Measurements from ENCODE around the gene SEC61A2. TPM values are rescaled to one million over a fixed set of nuclear protein-coding genes. Genes with fewer than 3 reads are reported as not detected.
A peak's percentile ranks its signal among the peaks of the same experiment; 100 is the strongest.
"Not testable (repeated sequence)": the region's sequence is repeated elsewhere in the genome, so short reads cannot be mapped to it uniquely, and the experiment has no call there.

Gene SEC61A2
- total RNA-seq, 1 donor from 2014 or later, result 24.8 TPM

DNA sequence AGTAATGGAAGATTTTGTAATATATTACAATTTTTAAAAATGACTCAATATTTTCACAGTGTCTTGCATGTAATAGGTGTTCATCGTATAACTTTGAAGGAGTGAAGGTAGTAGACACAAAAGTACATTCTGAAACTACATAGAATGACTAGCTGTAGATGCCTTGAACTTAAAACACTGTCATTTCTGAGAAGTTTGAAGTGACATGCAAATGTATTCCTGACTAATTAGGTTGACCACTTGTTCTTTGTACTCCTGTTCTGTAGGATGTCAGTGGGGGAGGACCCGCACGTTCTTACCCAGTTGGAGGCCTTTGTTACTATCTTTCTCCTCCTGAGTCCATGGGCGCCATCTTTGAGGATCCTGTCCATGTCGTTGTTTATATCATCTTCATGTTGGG is 31.2 kb downstream of the SEC61A2 start:
- H3K27ac Mint-ChIP-seq (ENCODE audit: unreplicated experiment), result peak overlapping the region; percentile 19
- no peaks in the 10 kb centered on the region for H3K9me3 Mint-ChIP-seq

GRCh38 chr10:12162927-12163326 is 33.5 kb downstream of the SEC61A2 start:
- Mint-ChIP-seq H3K27me3 (ENCODE audit: low read depth) (no peaks in the 10 kb centered on the region), H3K4me3 (no peak overlapping the region), H3K36me3 (ENCODE audit: low read depth) (peaks cover 6% of the 10 kb centered on the region), H3K9me3 (no peaks in the 10 kb centered on the region), H3K4me1 (peaks cover 12% of the 10 kb centered on the region), H3K27ac (ENCODE audit: unreplicated experiment) (no peak overlapping the region)
- TF ChIP-seq, protein P1, sequence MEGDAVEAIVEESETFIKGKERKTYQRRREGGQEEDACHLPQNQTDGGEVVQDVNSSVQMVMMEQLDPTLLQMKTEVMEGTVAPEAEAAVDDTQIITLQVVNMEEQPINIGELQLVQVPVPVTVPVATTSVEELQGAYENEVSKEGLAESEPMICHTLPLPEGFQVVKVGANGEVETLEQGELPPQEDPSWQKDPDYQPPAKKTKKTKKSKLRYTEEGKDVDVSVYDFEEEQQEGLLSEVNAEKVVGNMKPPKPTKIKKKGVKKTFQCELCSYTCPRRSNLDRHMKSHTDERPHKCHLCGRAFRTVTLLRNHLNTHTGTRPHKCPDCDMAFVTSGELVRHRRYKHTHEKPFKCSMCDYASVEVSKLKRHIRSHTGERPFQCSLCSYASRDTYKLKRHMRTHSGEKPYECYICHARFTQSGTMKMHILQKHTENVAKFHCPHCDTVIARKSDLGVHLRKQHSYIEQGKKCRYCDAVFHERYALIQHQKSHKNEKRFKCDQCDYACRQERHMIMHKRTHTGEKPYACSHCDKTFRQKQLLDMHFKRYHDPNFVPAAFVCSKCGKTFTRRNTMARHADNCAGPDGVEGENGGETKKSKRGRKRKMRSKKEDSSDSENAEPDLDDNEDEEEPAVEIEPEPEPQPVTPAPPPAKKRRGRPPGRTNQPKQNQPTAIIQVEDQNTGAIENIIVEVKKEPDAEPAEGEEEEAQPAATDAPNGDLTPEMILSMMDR (conservative IDR thresholded peaks at IDR 0.05), result no peak
- no peak for DNase-seq (ENCODE audit: low read depth, low spot score)

More for the DNA sequence above, 31.2 kb downstream of the SEC61A2 start:
- no peak for DNase-seq (ENCODE audit: low read depth, low spot score)
- peaks cover 12% of the 10 kb centered on the region for H3K4me1 Mint-ChIP-seq
- no peak overlapping the region for H3K4me3 Mint-ChIP-seq
- TF ChIP-seq, protein P1 (conservative IDR thresholded peaks at IDR 0.05), result no peak
- H3K36me3 Mint-ChIP-seq (ENCODE audit: low read depth), result peaks cover 13% of the 10 kb centered on the region
- H3K27me3 Mint-ChIP-seq (ENCODE audit: low read depth), result no peaks in the 10 kb centered on the region

GRCh38 chr10:12164085-12164484 is 34.6 kb downstream of the SEC61A2 start:
- H3K9me3 Mint-ChIP-seq, result no peaks in the 10 kb centered on the region
- no peak overlapping the region for H3K4me3 Mint-ChIP-seq
- DNase-seq (ENCODE audit: low read depth, low spot score), result no peak
- TF ChIP-seq, protein P1 (conservative IDR thresholded peaks at IDR 0.05), result no peak
- no peaks in the 10 kb centered on the region for H3K27me3 Mint-ChIP-seq (ENCODE audit: low read depth)
- H3K36me3 Mint-ChIP-seq (ENCODE audit: low read depth), result peaks cover 8% of the 10 kb centered on the region
- H3K4me1 Mint-ChIP-seq, result peaks cover 12% of the 10 kb centered on the region
- H3K27ac Mint-ChIP-seq (ENCODE audit: unreplicated experiment), result peak overlapping the region; percentile 19

DNA sequence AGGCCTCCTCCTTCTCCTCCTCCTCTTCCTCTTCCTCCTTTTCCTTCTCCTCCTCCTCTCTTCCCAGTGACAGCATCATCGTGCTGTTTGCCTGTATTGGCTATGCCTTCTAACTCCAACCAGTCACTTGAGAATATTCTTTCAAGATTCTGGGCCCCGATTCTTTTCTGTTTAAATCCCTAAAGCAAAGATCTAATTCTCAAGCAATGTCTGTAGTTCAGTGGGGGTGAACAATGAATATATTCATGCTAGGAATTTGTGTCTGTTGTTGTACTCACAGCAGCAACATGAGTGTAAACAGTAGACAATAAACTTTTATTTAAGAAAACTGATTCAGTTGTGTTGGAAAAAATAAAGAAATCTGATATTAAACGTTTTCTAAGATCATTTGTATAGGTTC is 35.6 kb downstream of the SEC61A2 start:
- no peak for DNase-seq (ENCODE audit: low read depth, low spot score)
- TF ChIP-seq, protein P1 (conservative IDR thresholded peaks at IDR 0.05), result no peak
- H3K9me3 Mint-ChIP-seq, result no peaks in the 10 kb centered on the region
- H3K27me3 Mint-ChIP-seq (ENCODE audit: low read depth), result no peaks in the 10 kb centered on the region
- no peak overlapping the region for H3K4me3 Mint-ChIP-seq
- peaks cover 12% of the 10 kb centered on the region for H3K4me1 Mint-ChIP-seq
- peaks cover 10% of the 10 kb centered on the region for H3K36me3 Mint-ChIP-seq (ENCODE audit: low read depth)
- H3K27ac Mint-ChIP-seq (ENCODE audit: unreplicated experiment), result peak overlapping the region; percentile 91

- Mint-ChIP-seq H3K9me3 (no peaks in the 10 kb centered on the region), H3K36me3 (ENCODE audit: low read depth) (peaks cover 11% of the 10 kb centered on the region), H3K4me1 (peaks cover 12% of the 10 kb centered on the region), H3K27ac (ENCODE audit: unreplicated experiment) (no peak overlapping the region), H3K4me3 (no peak overlapping the region), H3K27me3 (ENCODE audit: low read depth) (no peaks in the 10 kb centered on the region)
- TF ChIP-seq, protein P1 (conservative IDR thresholded peaks at IDR 0.05), result no peak
- DNase-seq (ENCODE audit: low read depth, low spot score), result no peak
These were observed 36.7 kb downstream of the SEC61A2 start for GRCh38 chr10:12165999-12166775.

GRCh38 chr10:12171512-12171911 is 42.0 kb downstream of the SEC61A2 start:
- DNase-seq (ENCODE audit: low read depth, low spot score); H3K27ac Mint-ChIP-seq (ENCODE audit: unreplicated experiment); H3K4me3 Mint-ChIP-seq; H3K27me3 Mint-ChIP-seq (ENCODE audit: low read depth); H3K4me1 Mint-ChIP-seq; H3K9me3 Mint-ChIP-seq: not testable (repeated sequence)
- peaks cover 15% of the 10 kb centered on the region for H3K36me3 Mint-ChIP-seq (ENCODE audit: low read depth)
